Choroid plexus epithelial cell (primary cell): ENCODE measurements around the gene SYCP2L.

ENCODE experiments used
- DNase-seq: peaks from one replicate; pipeline ENCODE4 v3.0.0-alpha.2; 2010; ENCODE audit warnings: low read depth
- H3K4me3 ChIP-seq: 2 replicates; pipeline ENCODE4 v1.5.1; 2011; ENCODE audit warnings: low read depth, mild to moderate bottlenecking, control low read depth, low read length, moderate library complexity
- TF ChIP-seq, protein P1 (sequence below): conservative IDR thresholded peaks from 2 replicates; pipeline ENCODE4 v1.5.1; 2011; ENCODE audit warnings: low read depth, mild to moderate bottlenecking, control low read depth, inconsistent platforms, low read length, moderate library complexity

Gene SYCP2L

DNA sequence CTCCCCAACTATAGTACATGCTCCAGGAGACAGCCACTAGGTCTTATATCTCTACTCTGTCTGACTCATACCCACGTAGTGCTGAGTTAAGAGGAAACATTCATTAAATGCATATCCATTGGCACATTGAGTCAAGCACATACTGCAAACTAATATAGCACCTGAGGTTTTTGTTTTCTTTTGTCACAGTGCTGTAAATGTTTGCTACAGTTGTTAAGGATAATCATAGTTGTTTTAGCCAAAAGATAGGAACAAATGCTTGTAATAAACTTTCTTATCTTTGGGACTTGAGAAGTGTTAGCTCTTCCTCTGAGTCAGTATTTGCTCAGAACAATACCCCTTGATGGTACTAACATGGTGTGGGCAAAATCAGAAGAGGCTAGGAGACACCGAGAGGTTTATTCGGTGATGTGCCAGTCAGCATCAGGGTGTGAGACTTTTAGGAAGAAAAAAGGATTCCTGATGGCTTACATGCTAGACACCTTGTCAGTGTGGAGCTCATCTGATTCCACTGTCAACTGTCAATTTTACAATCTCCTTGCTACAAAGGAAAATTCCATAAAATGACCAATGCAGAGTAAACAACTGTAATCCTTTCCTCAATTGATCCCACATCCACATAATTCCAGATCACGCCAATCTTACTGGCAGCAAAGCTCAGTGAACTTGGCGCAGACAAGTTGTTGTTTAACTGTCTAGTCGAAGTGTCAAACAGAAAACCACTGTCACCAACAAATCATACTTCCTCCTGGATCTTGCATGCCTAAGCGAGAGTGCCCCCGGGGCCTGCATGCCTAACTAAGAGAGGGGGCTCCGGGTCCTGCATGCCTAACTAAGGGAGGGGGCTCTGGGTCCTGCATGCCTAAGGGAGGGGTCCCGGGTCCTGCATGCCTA is 121.1 kb downstream of the SYCP2L start:
- TF ChIP-seq, protein P1, sequence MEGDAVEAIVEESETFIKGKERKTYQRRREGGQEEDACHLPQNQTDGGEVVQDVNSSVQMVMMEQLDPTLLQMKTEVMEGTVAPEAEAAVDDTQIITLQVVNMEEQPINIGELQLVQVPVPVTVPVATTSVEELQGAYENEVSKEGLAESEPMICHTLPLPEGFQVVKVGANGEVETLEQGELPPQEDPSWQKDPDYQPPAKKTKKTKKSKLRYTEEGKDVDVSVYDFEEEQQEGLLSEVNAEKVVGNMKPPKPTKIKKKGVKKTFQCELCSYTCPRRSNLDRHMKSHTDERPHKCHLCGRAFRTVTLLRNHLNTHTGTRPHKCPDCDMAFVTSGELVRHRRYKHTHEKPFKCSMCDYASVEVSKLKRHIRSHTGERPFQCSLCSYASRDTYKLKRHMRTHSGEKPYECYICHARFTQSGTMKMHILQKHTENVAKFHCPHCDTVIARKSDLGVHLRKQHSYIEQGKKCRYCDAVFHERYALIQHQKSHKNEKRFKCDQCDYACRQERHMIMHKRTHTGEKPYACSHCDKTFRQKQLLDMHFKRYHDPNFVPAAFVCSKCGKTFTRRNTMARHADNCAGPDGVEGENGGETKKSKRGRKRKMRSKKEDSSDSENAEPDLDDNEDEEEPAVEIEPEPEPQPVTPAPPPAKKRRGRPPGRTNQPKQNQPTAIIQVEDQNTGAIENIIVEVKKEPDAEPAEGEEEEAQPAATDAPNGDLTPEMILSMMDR: no peak
- H3K4me3 ChIP-seq: no peak overlapping the region
- DNase-seq: peak; percentile 69

DNA sequence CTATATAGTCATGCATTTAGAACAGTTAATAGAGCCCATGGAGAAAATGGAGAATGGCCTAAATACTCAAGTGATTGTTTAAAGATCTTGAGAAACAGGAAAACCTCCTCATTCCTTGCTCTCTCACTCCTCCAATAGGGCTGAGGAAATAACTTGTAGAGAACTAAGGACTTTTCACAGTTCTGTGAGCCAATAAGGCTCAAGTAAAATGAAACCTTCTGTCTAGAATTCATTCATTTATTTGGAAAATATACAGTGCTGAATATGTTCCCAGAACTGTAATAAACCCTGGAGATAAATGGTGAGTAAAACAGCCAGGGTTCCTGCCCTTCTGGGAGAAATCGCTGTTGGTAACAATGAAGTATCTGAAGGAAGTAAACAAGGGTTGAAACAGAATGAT is 122.0 kb downstream of the SYCP2L start:
- peak; percentile 75 for DNase-seq

DNA sequence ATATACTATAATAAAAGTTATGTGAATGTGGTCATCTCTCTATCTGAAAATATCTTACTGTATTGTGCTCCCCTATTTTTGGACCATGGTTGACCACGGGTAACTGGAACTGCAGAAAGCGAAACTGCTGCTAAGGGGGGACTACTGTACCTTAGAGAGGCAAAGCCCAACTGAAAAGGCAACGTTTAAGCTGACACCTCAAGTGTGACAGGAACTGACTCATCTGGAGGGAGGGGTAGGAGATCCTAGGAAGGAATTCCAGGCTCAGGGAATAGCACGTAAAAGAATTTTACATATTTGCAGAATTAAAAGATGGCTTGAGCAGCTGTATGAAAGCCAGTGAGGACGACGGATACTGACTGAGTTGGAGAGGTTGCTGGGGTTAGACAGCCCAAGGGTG is 122.5 kb downstream of the SYCP2L start:
- DNase-seq: peak; percentile 6
- H3K4me3 ChIP-seq: no peak overlapping the region

More for the DNA sequence above, 122.0 kb downstream of the SYCP2L start:
- no peak overlapping the region for H3K4me3 ChIP-seq
- TF ChIP-seq, protein P1: no peak

DNA sequence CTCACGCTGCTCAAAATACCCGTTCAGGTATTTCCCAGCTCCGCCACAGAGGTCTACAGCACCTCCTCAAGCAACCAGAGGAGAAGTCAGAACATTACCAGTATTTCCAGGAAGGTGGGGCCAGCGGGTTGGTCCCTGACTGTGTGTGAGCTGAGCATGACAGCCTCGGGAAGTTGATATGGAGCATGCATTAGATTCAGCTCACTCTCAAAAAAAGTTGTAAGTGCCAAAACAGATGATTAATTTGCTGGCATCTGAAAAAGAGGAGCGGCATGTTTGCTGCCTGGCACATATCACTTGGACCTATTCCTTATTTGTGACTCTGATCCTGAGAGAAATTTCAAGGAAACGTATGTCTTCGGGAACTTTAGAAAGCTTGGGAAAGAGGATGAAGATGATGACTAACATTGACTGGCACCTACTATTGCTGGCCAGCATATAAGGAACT is 125.0 kb downstream of the SYCP2L start:
- H3K4me3 ChIP-seq: no peak overlapping the region
- DNase-seq: no peak
- TF ChIP-seq, protein P1: no peak

More for the DNA sequence above, 122.5 kb downstream of the SYCP2L start:
- TF ChIP-seq, protein P1: no peak

DNA sequence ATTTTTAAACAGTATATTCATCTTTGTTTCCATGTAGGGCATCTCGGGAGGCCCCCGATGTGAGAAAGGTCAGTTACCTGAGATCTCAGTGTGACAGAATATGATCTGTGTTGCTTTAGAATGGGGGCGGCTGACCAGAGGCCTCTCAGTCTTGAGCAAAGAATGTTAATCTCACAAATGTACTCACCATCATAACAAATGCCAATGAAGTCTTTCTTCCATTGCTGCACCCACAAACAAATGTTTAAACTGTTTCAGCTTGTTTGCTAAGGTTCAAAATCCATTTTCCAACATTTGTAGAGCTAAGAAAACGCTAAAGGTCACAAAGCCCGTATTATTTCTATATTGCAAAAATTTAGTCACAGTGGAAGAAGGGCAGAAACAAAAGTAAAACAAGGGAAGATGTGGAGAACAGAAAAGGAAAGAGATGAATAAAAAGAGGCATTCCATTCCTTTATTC is 125.5 kb downstream of the SYCP2L start:
- DNase-seq: no peak
- TF ChIP-seq, protein P1: no peak
- no peak overlapping the region for H3K4me3 ChIP-seq

DNA sequence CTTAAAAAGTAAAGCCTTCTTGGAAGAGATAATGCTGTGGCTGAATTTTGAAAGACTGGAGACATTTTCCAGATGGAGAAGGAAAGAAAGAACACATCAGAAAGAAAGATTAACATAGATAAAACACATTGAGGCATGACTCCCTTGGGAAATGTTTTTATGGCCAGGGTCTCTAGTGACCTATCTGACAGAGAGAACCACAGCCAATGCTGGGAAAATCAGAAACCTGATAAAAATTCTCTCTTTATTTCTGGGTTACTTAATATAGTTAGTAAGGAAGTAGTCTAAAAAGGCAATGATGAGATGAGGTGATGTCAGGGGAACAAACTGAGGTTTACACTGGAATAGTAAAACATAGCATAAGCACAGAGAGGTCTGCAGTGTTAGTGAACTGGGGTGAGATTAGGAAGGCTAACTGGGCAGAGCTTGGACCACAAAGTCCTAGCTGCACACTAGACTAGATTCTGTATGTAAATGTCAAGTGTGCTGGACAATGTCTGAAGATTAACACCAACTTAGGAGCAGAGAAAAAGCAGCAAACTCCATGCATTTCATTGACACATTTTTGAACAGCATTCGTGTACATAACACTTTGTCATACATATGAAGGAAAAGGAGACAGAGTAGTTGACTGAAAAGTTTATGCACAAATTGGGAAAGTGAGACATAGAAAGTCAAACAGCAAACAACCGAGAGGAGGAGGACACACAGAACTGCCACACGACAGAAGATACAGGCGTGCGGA is 126.3 kb downstream of the SYCP2L start:
- TF ChIP-seq, protein P1: no peak
- DNase-seq: no peak
- H3K4me3 ChIP-seq: no peak overlapping the region
